Fibroblast of lung (primary cell): ENCODE results near the gene SERPINC1.

ENCODE experiments used
- CTCF ChIP-seq, 2 donors: IDR thresholded peaks in 1 of 2; conservative IDR thresholded peaks in 1 of 2; 1 replicate in 1 of 2; 2 replicates in 1 of 2; pipeline ENCODE4 v1.5.1; 2011 to 2012; ENCODE audit warnings: low read length in 2 of 2, control low read depth in 1 of 2, inconsistent platforms in 1 of 2, low read depth in 1 of 2, mild to moderate bottlenecking in 1 of 2
- EZH2 ChIP-seq: IDR thresholded peaks from 2 replicates; pipeline ENCODE4 v1.5.1; 2012; ENCODE audit warnings: low read length, control low read depth, mild to moderate bottlenecking; ENCODE audit errors: missing control alignments

DNA sequence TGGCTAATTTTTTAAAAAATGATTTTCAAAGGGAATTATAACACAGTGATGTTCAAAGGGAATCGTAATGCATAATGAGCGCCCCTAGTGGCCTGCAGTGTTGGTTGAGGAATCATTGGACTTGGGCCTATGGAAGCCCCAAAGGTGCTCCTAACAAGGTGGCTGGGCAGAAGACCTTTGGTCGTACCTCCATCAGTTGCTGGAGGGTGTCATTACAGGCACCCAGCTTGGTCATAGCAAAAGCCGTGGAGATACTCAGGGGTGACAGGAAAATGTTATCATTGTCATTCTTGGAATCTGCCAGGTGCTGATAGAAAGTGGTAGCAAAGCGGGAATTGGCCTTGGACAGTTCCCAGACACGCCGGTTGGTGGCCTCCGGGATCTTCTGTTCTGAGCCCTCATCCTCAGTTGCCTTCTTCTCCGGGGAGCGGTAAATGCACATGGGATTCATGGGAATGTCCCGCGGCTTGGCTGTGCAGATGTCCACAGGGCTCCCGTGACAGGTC is 2.7 kb downstream of the SERPINC1 start:
- TF ChIP-seq CTCF (conservative IDR thresholded peaks at IDR 0.05 in 1 of 2, IDR thresholded peaks at IDR 0.05 in 1 of 2; ENCODE audit: low read depth in 1 of 2, low read length in 2 of 2) (peak; percentile 37 to 61), EZH2 (no peak)
